Brain microvascular endothelial cell (primary cell): ENCODE results near the gene WSCD2.

Source experiments
- DNase-seq: peaks from one replicate; pipeline ENCODE4 v3.0.0-alpha.2; 2020
- H3K27ac ChIP-seq: fragments of 250-450 bp; sonication (Bioruptor Pico); 2 replicates; pipeline ENCODE4 v1.5.1; 2020; ENCODE audit warnings: mild to moderate bottlenecking, moderate library complexity
- H3K27me3 ChIP-seq: fragments of 250-450 bp; sonication (Bioruptor Pico); replicated peaks from 2 replicates; pipeline ENCODE4 v1.5.1; 2020; ENCODE audit warnings: mild to moderate bottlenecking
- H3K36me3 ChIP-seq: fragments of 250-450 bp; sonication (Bioruptor Pico); replicated peaks from 2 replicates; pipeline ENCODE4 v1.5.1; 2020; ENCODE audit warnings: mild to moderate bottlenecking
- H3K4me3 ChIP-seq: 2 replicates; pipeline ENCODE4 v1.5.1; 2011; ENCODE audit warnings: low read depth, mild to moderate bottlenecking, control low read depth, low read length, moderate library complexity
- in situ Hi-C: cut with HindIII; loops from 2 replicates; pipeline ENCODE4 v1.10.0; 2017; ENCODE audit warnings: low sequenced_read_pairs, low pct_ligation_motif_present
- TF ChIP-seq, protein P1 (sequence below): IDR thresholded peaks from 2 replicates; pipeline ENCODE4 v1.5.1; 2011; ENCODE audit warnings: low read depth, mild to moderate bottlenecking, moderate library complexity, low read length, control low read depth, inconsistent platforms; ENCODE audit errors: missing control alignments

Gene WSCD2

DNA sequence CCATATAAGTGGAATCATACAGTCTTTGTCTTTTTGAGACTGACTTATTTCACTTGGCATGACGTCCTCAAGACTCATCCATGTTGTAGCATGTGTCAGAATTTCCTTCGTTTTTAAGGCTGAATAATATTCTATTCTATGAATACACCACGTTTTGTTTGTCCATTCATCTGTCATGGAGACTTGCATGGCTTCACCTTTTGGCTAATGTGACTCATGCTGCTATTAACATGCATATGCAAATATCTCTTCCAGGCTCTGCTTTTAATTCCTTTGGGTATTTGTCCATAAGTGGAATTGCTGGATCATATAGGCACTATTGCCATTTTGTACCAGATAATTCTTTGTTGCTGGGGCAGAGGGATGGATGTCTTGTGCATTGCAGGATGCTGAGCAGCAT, 19.6 kb upstream of the WSCD2 start:
- no peaks in the 10 kb centered on the region for H3K36me3 ChIP-seq
- H3K27ac ChIP-seq, result no peak overlapping the region
- in situ Hi-C loops, result no loop called here
- no peak for DNase-seq
- no peaks in the 10 kb centered on the region for H3K27me3 ChIP-seq
- TF ChIP-seq, protein P1, sequence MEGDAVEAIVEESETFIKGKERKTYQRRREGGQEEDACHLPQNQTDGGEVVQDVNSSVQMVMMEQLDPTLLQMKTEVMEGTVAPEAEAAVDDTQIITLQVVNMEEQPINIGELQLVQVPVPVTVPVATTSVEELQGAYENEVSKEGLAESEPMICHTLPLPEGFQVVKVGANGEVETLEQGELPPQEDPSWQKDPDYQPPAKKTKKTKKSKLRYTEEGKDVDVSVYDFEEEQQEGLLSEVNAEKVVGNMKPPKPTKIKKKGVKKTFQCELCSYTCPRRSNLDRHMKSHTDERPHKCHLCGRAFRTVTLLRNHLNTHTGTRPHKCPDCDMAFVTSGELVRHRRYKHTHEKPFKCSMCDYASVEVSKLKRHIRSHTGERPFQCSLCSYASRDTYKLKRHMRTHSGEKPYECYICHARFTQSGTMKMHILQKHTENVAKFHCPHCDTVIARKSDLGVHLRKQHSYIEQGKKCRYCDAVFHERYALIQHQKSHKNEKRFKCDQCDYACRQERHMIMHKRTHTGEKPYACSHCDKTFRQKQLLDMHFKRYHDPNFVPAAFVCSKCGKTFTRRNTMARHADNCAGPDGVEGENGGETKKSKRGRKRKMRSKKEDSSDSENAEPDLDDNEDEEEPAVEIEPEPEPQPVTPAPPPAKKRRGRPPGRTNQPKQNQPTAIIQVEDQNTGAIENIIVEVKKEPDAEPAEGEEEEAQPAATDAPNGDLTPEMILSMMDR, result no peak
- H3K4me3 ChIP-seq, result no peak overlapping the region

DNA sequence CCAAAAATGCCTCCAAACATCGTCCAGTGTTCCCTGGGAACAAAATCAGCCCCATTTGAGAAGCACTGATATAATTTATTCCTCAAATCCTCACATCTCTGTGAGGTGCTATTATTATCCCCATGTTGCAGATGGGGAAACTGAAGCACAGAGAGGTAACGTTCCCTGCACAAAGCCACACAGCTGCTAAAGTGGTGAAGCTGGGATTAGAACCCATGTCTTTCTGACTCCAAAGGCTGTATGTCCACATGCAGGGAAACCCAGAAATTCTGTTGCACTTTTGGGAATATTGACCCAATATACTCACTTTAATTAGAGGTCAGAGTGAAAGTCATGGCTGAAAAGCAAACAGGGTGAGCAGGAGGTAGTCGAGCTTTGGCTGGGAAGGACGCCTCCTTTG, 19.1 kb upstream of the WSCD2 start:
- TF ChIP-seq, protein P1, result no peak
- in situ Hi-C loops, result no loop called here
- Histone ChIP-seq H3K36me3 (no peaks in the 10 kb centered on the region), H3K27me3 (no peaks in the 10 kb centered on the region), H3K4me3 (no peak overlapping the region), H3K27ac (no peak overlapping the region)
- no peak for DNase-seq

DNA sequence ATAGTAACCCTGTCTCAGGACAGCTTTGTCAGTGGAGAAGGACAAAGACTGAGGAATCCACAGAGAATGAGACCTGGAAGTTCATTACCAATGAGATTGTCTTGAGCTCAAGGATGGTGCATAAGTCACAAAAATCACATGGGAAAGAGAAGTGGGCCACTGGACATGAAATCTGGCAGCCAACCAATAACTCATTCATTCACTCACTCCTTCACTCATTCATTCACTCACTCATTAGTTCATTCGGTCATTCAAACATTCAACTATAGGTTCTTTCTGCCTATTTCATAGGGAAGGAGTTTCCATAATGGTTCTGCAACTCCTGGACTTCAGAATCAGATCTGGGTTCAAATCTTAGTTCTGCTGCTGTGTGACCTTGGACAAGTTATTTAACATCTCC, 18.2 kb upstream of the WSCD2 start:
- no peak overlapping the region for H3K4me3 ChIP-seq
- TF ChIP-seq, protein P1, result no peak
- H3K36me3 ChIP-seq, result no peaks in the 10 kb centered on the region
- no peak for DNase-seq
- H3K27ac ChIP-seq, result no peak overlapping the region
- in situ Hi-C loops, result no loop called here
- H3K27me3 ChIP-seq, result no peaks in the 10 kb centered on the region

DNA sequence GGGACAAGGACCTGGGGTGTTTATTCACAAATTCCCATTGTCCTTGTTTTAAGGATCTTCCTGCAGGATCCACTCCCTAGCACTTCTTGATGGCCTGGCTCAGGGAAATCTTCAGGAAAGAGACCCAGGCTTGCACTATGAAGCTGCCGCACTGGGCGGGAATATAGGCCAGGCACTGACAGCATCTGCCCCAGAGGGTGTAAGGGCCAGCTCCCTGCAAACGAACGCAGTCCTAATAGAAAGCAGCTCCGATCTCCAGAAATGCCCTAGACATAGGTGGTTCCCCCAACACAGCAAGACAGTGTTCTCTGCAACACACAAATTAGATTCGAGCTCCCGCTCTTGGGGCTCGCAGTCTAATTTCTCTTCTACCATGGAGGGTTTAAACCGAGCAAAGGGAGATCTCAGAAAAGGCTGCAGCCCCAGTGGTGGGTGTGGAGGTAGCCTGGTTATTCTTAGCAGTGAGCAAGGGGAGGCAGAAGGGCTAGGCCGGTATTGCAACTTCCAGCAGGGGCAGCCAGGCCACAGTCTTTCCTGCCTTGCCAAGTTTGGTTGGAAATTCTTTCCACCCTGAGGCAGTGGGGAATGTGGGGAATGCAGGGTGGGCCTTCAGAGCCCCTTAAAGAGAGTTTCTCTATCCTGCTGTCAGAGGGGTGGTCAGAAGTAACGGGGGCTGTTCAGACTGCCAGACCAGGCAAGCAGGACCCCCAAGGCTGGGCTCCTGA, 16.1 kb upstream of the WSCD2 start:
- no peak for DNase-seq
- H3K4me3 ChIP-seq, result no peak overlapping the region
- in situ Hi-C loops, result no loop called here

DNA sequence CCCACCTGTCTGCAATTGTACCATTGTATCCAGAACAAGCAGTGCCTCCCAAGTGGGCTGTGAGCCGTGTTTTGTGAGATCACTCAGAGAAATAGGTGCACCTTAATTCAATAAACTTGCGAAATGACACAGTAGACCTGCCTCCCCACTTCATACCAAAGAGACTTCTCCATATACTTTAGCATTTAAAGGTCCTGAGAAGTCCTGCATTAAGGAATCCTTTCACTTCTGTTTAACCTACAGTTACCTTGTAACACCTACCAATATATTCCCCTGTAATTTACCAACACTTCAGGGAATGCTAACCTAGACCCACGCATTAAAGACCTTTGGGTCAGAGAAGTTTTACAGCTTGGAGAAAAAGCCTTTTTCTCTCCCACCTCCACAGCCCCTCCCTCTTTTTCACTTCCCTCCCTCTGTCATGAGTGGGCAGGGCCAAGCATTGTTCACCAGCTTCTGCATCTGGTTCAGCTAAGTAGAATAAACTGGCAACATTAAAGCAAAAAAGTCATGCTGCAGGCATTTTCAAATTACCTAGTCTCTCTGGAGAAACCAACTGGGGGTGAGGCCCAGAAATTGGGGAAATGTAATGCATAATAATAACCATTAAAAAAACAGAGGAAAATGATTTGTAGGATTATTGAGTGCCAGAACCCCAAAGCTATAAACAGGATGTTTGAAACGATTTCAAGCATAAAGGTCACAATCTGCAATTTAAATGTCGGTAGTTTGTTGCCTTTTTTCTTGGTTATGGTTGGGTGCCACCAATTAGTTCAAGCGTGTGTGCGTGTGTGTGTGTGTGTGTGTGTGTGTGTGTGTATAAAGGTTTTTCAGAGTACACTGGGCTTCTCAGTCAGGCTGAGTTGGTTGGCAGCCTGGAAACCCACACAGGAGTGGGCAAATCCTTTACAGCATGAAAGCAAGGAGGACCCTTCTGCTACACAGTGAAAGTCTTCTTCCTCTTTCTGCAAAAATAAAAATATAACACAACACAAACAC, 13.7 kb upstream of the WSCD2 start:
- Histone ChIP-seq H3K27ac (no peak overlapping the region), H3K4me3 (no peak overlapping the region), H3K27me3 (no peaks in the 10 kb centered on the region), H3K36me3 (no peaks in the 10 kb centered on the region)
- in situ Hi-C loops, result no loop called here
- DNase-seq, result no peak
- TF ChIP-seq, protein P1, result no peak

More for the DNA sequence above, 16.1 kb upstream of the WSCD2 start:
- TF ChIP-seq, protein P1, result no peak
- Histone ChIP-seq H3K27ac (no peak overlapping the region), H3K27me3 (no peaks in the 10 kb centered on the region), H3K36me3 (no peaks in the 10 kb centered on the region)
